HPDE6-E6E7 (cell line): ENCODE results near the gene TLR10.
"Not testable (repeated sequence)": the region's sequence is repeated elsewhere in the genome, so short reads cannot be mapped to it uniquely, and the experiment has no call there.

Experiments used
- DNase-seq: peaks from one replicate; pipeline ENCODE4 v3.0.0; 2011; ENCODE audit warnings: missing footprints; ENCODE audit errors: extremely low spot score

TLR10 gene

DNA sequence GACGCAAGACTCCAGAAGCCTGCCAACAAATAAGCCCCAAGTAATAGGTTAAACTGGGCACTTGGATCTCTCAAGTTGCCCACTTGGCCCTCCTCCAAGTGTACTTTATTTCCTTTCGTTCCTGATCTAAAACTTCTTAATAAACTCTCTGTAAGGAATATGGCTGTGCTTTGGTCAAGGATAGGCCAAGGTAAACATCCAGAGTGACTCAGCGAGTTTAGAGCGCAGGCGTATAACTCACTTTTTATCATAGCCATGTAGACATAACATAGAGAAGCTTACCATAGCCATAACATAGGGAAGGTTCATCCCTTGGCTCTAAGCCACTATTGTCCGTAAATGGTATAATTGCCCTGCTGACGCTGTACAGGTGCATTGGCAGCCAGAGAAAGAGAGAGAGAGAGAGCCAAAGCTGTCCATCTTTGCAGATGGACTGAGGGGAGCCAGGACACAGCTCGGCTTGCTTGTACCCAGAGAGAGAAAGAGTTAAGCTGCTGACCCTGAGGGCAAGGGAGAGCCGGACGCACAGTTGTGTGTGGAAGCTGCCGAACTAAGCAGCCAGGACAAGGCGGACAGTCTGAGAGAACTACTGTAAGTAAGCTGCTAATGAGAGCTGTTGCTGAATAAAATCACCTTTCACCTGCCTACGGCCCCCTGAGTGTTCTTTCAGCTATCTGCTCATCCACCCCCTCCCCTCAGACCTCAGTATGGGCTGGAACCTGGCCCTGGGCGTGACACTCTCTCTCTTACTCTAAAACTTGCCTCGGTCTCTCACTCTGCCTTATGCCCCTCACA, 20.0 kb upstream of the TLR10 start:
- no peak for DNase-seq

DNA sequence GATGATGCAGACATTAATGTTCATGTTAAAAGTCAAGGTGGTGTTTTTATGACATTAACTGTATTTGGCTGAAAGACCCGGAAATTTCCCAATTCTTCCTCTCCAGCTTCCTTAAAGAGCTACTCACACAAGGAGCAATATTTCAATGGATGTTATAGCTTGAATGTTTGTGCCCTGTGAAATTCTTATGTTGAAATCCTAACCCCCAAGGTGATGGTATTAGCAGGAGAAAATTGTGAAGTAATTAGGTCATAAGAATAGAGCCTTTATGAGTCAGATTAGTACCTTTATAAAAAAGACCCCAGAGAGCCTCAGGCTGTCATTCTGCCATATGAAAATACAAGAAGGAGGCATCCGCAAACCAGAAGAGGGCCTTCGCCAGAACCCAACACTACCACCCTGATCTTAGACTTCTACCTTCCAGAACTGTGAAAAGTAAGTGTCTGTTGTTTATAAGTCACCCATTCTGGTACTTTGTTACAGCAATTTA, 18.2 kb upstream of the TLR10 start:
- no peak for DNase-seq

GRCh38 chr4:38800366-38800765, 17.6 kb upstream of the TLR10 start:
- DNase-seq, result no peak

- DNase-seq, result no peak
These were observed 12.3 kb upstream of the TLR10 start for GRCh38 chr4:38795087-38795486.

DNA sequence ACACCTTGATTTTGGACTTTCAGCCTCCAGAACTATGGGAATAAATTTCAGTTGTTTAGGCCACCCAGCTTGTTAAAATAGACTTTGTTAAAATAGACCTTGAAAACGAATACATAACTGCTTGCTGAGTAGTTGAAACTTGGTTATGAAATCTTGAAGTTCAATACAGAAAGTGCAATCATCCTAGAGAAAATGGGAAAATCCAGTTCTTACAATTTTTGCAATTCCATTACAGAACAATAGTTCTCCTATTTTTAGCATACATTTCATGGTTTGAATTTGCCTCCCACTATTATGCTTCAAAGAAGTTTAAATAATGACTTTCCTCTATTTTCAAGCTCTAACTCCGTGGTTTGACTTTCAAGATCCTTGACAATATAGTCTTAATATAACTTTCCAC, 11.3 kb upstream of the TLR10 start:
- DNase-seq, result no peak

GRCh38 chr4:38791010-38791409, 8.2 kb upstream of the TLR10 start:
- DNase-seq, result no peak

DNA sequence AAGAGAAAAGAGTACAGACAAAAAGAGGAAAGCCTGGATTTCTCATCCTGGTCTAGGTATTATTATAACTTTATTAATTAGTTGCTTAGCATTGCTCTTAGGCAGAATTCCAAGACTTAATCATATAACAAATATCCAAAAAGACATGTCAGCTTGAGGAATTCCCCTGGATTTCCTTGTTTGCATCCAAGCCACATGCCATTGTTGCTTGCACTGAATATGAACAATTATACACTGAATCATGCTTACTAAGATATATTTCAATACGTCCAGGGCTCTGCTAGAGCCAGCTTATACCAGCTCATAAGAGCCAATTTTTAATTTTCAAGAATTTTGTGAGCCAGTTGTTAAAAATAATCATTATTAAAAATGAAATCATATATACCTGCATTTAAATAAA, 5.5 kb upstream of the TLR10 start:
- peak; percentile 46 for DNase-seq

GRCh38 chr4:38787693-38788092, 4.9 kb upstream of the TLR10 start:
- no peak for DNase-seq

GRCh38 chr4:38785901-38786402, 3.2 kb upstream of the TLR10 start:
- DNase-seq, result no peak

DNA sequence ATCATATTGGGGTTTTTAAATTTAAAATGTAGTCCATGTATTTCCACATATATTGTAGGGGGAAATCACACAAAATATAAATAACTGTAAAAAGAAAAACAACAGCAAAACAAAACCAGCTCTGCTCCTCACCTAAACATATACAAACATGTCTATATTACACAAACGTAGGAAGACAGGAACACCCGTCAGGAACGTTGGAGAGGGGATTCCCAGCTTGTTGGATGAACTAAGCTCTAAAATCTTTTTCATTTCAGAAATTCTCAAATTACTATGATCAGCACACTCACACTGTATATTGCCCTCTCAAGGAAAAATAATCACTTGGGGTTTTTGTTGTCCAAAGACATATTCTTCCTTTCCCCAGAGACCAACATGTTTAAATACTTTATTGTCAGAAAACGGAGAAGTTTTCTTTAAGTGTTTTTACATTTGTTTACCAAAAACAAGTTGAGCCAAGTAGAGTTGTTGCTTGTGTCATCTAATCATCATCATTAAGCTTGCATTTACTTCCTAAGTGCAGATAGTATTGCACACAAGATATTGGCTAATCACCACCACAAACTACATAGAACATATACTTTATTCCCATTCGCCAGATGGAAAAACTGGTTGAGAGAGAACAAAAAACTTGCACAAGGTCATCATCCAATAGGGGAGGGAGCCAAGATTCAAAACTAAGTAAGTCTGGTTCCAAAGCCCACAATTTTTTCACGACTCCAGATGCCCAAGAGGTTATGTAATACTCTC, 2.4 kb upstream of the TLR10 start:
- no peak for DNase-seq

DNA sequence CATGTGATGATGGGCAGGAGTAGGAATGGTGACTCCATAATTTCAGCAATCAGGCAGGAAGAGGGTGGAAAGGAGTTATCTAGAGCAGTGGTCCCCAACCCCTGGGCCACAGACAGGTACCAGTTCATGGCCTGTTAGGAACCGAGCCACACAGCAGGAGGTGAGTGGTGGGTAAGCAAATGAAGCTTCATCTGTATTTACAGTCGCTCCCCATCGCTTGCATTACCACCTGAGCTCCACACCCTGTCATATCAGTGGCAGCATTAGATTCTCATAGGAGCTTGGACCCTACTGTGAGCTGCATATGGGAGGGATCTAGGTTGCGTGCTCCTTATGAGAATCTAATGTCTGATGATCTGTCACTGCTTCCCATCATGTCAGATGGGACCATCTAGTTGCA, 1.4 kb upstream of the TLR10 start:
- DNase-seq, result no peak

DNA sequence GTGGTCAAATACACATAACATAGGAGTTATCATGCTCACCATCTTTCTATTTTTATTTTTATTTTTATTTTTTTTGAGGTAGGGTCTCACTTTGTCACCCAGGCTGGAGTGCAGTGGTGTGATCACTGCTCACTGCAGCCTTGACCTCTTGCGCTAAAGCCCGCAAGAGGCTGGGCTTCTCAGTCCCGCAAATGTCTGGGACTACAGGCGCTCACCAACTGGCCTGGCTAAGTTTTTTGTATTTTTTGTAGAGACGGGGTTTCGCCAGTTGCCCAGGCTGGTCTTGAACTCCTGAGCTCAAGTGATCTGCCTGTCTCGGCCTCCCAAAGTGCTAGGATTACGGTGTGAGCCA, 295 bp upstream of the TLR10 start:
- DNase-seq, result no peak

DNA sequence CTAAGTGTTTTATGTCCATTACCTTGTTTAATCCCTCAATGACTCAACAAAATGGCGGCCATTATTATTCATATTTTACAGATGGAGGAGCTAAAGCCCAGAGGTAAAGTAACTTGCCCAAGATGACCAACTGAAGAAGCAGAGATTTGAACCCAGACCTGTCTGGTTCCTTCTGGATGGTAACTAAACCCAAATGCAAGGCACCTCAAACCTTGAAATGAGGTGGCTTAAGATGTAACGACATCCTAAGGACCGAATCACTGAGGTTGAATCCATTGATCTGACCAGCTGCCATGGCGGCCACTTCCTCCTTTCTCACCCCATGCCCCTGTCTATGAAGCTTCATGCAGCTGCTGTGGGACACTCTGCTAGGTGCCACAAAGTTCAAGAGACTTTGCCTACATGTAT, 932 bp downstream of the TLR10 start:
- DNase-seq, result no peak

DNA sequence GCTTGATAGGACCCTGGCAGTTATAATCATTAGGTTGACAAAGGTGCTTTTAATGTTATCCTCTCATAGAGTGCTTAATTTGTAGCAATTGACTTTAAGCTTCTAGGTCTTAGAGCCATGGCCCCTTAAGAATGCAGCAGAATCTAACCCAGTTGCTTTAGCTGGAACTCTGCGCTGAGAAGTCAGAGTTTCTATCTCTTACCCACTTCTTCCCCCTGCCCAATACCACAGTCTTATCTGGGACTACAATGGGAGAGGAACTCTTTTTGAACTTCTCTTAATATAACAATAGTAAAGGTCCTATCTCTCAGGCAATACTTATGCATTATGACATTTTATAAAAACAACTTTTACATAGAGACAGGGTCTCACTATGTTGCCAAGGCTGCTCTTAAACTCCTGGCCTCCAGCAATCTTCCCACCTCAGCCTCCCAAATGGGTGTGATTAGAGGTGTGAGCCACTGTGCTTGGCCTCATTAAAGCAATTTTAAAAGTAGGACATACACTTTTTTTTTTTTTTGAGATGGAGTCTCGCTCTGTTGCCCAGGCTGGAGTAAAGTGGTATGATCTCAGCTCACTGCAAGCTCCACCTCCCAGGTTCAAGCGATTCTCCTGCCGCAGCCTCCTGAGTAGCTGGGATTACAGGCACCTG, 1.8 kb downstream of the TLR10 start:
- DNase-seq, result no peak

- DNase-seq, result no peak
These were observed 3.0 kb downstream of the TLR10 start for GRCh38 chr4:38779790-38780189.

- not testable (repeated sequence) for DNase-seq
These were observed 4.9 kb downstream of the TLR10 start for GRCh38 chr4:38777925-38778324.

- no peak for DNase-seq
These were observed 7.5 kb downstream of the TLR10 start for GRCh38 chr4:38775326-38775725.

GRCh38 chr4:38774181-38774955, 8.4 kb downstream of the TLR10 start:
- no peak for DNase-seq

DNA sequence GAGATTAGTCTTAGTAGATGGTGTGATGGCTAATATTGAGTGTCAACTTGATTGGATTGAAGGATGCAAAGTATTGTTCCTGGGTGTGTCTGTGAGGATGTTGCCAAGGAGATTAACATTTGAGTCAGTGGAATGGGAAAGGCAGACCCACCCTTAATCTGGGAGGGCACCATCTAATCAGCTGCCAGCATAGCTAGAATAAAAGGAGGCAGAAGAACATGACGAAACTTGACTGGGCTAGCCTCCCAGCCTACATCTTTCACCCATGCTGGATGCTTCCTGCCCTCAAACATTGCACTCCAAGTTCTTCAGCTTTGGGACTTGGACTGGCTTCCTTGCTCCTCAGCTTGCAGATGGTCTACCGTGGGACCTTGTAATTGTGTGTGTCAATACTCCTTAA, 12.5 kb downstream of the TLR10 start:
- DNase-seq, result not testable (repeated sequence)

DNA sequence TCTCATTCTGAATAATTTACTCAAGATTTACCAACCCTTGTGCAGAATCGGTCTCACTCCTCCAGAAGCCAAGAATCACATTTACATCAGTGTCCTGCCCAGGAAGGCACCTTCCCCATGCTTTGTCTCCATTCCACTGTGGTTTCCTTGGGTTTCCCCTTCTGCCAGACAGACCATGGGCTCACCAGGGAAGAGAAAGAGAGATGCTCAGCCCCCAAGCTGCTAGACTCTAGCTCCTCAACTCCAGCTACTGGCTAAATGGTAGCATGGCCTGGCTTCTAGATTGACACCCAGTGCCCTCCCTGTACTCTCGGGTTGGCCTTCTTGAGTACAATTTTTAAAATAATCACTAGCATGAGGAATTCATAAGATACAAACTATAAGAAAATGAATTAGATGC, 12.9 kb downstream of the TLR10 start:
- DNase-seq, result no peak

GRCh38 chr4:38769441-38769840, 13.3 kb downstream of the TLR10 start:
- DNase-seq, result no peak

DNA sequence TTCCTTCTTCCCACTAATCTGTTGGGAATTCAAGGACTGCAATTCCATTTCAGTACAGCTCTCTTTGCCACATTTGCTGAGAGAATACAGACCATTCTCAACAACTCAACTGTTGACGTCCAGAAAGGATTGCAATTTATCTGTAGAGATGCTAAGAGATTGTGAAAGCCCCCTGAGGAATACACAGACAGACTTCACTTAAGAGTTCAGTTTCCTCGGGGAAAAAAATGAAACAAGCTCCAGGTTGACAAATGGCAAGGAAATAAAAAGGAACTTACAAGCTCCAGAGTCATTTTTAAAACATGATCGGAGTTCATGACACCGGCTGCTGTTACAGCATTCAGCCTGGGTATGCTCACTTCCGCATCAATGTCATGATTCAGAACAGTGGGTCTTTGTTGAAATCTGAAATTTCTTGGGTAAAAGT, 13.8 kb downstream of the TLR10 start:
- DNase-seq, result no peak
